ENCODE results near the gene OR13C9. TPM values are rescaled to one million over a fixed set of nuclear protein-coding genes. Genes with fewer than 3 reads are reported as not detected.

OR13C9 gene
- total and polyA plus RNA-seq, 10 of the 15 experiments (the other 5 are each of a cell fraction or from before 2014, with no cell fraction given) = not detected

DNA sequence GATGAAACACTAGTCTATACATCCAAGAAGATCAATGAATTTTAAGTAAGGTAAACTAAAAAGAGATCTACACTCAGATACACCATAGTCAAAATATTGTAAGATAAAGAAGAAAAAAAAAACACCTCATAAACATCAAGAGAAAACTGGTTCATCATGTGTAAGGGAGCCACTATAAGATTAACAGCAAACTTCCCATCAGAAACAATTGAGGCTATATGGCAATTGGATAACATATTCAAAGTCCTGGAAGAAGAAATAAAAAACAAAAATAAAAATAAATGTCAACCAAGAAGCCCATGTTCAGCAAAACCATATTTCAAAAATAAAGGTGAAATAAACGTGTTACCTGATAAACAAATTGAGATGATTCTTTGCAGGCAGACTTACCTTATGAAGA, 45.4 kb downstream of the OR13C9 start (continued):
- TF ChIP-seq SIN3A (IDR thresholded peaks at IDR 0.05; ENCODE audit: low read depth, low read length) (no peak), POLR2AphosphoS2 (IDR thresholded peaks at IDR 0.05; ENCODE audit: low read depth, low read length) (no peak), CBFB (IDR thresholded peaks at IDR 0.05; ENCODE audit: low read depth) (no peak), ZBED1 (IDR thresholded peaks at IDR 0.05; ENCODE audit: borderline replicate concordance) (no peak), JUND (IDR thresholded peaks at IDR 0.05; ENCODE audit: low read depth, low read length) (no peak), CREM (IDR thresholded peaks at IDR 0.05; ENCODE audit: low read depth) (no peak)
- TF ChIP-seq, protein P1, sequence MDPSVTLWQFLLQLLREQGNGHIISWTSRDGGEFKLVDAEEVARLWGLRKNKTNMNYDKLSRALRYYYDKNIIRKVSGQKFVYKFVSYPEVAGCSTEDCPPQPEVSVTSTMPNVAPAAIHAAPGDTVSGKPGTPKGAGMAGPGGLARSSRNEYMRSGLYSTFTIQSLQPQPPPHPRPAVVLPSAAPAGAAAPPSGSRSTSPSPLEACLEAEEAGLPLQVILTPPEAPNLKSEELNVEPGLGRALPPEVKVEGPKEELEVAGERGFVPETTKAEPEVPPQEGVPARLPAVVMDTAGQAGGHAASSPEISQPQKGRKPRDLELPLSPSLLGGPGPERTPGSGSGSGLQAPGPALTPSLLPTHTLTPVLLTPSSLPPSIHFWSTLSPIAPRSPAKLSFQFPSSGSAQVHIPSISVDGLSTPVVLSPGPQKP (IDR thresholded peaks at IDR 0.05; ENCODE audit: low read depth, low read length) = no peak
- TF ChIP-seq, protein P2, sequence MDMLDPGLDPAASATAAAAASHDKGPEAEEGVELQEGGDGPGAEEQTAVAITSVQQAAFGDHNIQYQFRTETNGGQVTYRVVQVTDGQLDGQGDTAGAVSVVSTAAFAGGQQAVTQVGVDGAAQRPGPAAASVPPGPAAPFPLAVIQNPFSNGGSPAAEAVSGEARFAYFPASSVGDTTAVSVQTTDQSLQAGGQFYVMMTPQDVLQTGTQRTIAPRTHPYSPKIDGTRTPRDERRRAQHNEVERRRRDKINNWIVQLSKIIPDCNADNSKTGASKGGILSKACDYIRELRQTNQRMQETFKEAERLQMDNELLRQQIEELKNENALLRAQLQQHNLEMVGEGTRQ (IDR thresholded peaks at IDR 0.05; ENCODE audit: borderline replicate concordance, low read depth, low read length) = no peak

DNA sequence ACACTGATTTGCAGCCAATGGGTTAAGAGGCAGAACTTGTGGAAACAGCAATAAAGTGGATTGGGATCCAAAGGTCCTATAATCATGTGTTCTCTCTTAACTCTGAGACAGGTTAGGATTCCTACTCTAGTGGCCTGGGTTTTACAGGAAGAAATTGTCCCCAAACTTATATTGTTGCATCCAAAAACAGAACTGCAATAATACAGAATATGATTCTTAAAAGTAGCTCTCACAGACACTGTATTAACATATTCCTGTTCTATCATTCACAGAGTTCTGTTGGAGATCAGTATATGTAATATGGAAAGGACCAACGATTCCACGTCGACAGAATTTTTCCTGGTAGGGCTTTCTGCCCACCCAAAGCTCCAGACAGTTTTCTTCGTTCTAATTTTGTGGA, 49.1 kb downstream of the OR13C9 start, which contains the start of gene OR13C8:
Gene OR13C8 (plus strand): TSS at position 301 of the 400 bp plus-strand sequence. CDS start 0 bp downstream, at position 301.
- CTCF ChIA-PET = no interaction called here
- in situ Hi-C loops (cut with MboI) = no loop called here
- Histone ChIP-seq H3K9me3 (replicated peaks; ENCODE audit: control insufficient read depth, insufficient read depth, low read length) (no peaks in the 10 kb centered on the region), H4K20me1 (ENCODE audit: control insufficient read depth, insufficient read depth) (no peaks in the 10 kb centered on the region), H3K27me3 (replicated peaks in 1 of 2; ENCODE audit: control insufficient read depth in 2 of 2, insufficient read depth in 2 of 2, low read length in 1 of 2) (no peaks in the 10 kb centered on the region), H3K27ac (ENCODE audit: control insufficient read depth, insufficient read depth) (no peak within 1 kb of the TSS), H3K4me1 (ENCODE audit: control insufficient read depth, insufficient read depth, low read length) (no peaks in the 10 kb centered on the region), H2AFZ (ENCODE audit: control insufficient read depth, low read depth, low read length) (no peak within 1 kb of the TSS), H3K4me2 (ENCODE audit: control insufficient read depth, insufficient read depth) (no peak within 1 kb of the TSS), H3K4me3 (no peak within 1 kb of the TSS), H3K36me3 (ENCODE audit: control insufficient read depth in 2 of 2, insufficient read depth in 2 of 2, low read length in 1 of 2) (no peaks in the 10 kb centered on the region), H3K9ac (ENCODE audit: control insufficient read depth, insufficient read depth, low read length) (no peak within 1 kb of the TSS), H3K79me2 (ENCODE audit: control insufficient read depth, insufficient read depth, low read length) (no peaks in the 10 kb centered on the region)
- TF ChIP-seq SIX5 (IDR thresholded peaks at IDR 0.05; ENCODE audit: low read depth, low read length, severe bottlenecking) (no peak), CBX5 (IDR thresholded peaks at IDR 0.05; ENCODE audit: low read depth) (no peak), CHD2 (IDR thresholded peaks at IDR 0.05; ENCODE audit: borderline replicate concordance, low read depth, low read length) (no peak), WRNIP1 (IDR thresholded peaks at IDR 0.05; ENCODE audit: borderline replicate concordance, low read depth, low read length) (no peak), POLR2A (IDR thresholded peaks at IDR 0.05; ENCODE audit: low read depth, low read length) (no peak), ZNF217 (IDR thresholded peaks at IDR 0.05) (no peak), TCF12 (IDR thresholded peaks at IDR 0.05; ENCODE audit: low read depth, low read length) (no peak)
- TF ChIP-seq, protein P3, sequence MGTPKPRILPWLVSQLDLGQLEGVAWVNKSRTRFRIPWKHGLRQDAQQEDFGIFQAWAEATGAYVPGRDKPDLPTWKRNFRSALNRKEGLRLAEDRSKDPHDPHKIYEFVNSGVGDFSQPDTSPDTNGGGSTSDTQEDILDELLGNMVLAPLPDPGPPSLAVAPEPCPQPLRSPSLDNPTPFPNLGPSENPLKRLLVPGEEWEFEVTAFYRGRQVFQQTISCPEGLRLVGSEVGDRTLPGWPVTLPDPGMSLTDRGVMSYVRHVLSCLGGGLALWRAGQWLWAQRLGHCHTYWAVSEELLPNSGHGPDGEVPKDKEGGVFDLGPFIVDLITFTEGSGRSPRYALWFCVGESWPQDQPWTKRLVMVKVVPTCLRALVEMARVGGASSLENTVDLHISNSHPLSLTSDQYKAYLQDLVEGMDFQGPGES (IDR thresholded peaks at IDR 0.05) = no peak
- intact Hi-C loops (cut with micrococcal nuclease; ENCODE audit: unreplicated experiment) = loop anchor here (5.0 kb wide), 1 partner anchor 62 kb away; no protein-coding TSS in a partner anchor
- WGBS (ENCODE audit: insufficient coverage, insufficient replicate concordance, low lambda C conversion rate, missing lambda C conversion rate) = 62% methylated on average over 4 of the region's 4 CpGs
- FAIRE-seq (no peak), DNase-seq (ENCODE audit: low read depth, low spot score) (no peak), ATAC-seq (no peak)
- POLR2A ChIA-PET = no interaction called here
- RAD21 ChIA-PET (ENCODE audit: unreplicated experiment) = no interaction called here
- SMC1A ChIA-PET (ENCODE audit: uncharacterized antibody, unreplicated experiment) = no interaction called here
- BruUV-seq (replicated peaks) = no TSS peak

All from GM12878 (cell line).